K562 (cell line): ENCODE measurements around the gene NSMF. TPM values are rescaled to one million over a fixed set of nuclear protein-coding genes. Genes with fewer than 3 reads are reported as not detected.

Experiments used
- ATAC-seq: fragments of 200-7000 bp; cut with Tn5 transposase; 3 replicates; pipeline ENCODE4 v1.9.1; 2020; ENCODE audit warnings: moderate library complexity
- BruUV-seq: library from RNA; stranded (reverse); fragments of 400-500 nt; replicated peaks from 2 replicates; lab custom pipeline; 2021; lab: Mats Ljungman, UMichigan
- CTCF ChIA-PET: fragments of 300-600 bp; formaldehyde crosslinking; extraction: SDS; loops from one replicate; lab custom pipeline; 2021; ENCODE audit warnings: low intra/inter-chr PET ratio; lab: Yijun Ruan, JAX
- POLR2A ChIA-PET: fragments of 300-600, 350-650 bp; sonication (Branson Sonifier 250); formaldehyde crosslinking; extraction: SDS; loops from one replicate; lab custom pipeline; 2021; ENCODE audit warnings: antibody characterized with exemption, inconsistent platforms; lab: Yijun Ruan, JAX
- DNase-seq, 4 experiments: peaks; one replicate each; pipeline versions ENCODE4 v3.0.0 to v3.0.0-alpha.2; 2011 to 2018; ENCODE audit warnings: low spot score in 3 of 4, mixed read lengths in 3 of 4; ENCODE audit errors: extremely low read depth in 1 of 4
- FAIRE-seq: peaks from 2 replicates; lab custom pipeline; 2011; peaks lifted over from hg19 to GRCh38; lab: Jason Lieb, UNC
- H2AFZ ChIP-seq: 2 replicates; pipeline ENCODE4 v1.6.0; 2011; ENCODE audit warnings: low read depth, low read length, control low read depth, inconsistent platforms
- H3K27ac ChIP-seq: fragments of 200-600 bp; 3 replicates; pipeline ENCODE4 v1.8.0; 2011; ENCODE audit warnings: low read depth, mild to moderate bottlenecking, control low read depth, inconsistent platforms, low read length, moderate library complexity, mixed read lengths; ENCODE audit errors: extremely low read depth
- H3K27me3 ChIP-seq, 2 experiments: fragments of 300-600 bp in 1 of 2; 2 replicates in 1 of 2; 3 replicates in 1 of 2; pipeline versions ENCODE4 v1.6.0 to v1.8.0; 2011; ENCODE audit warnings: inconsistent platforms in 2 of 2, low read length in 2 of 2, mild to moderate bottlenecking in 1 of 2, mixed read lengths in 1 of 2, moderate library complexity in 1 of 2; ENCODE audit not compliant: control insufficient read depth in 2 of 2, insufficient read depth in 2 of 2
- H3K36me3 ChIP-seq: fragments of 300-600 bp; 3 replicates; pipeline ENCODE4 v1.8.0; 2011; ENCODE audit warnings: mild to moderate bottlenecking, low read length, inconsistent platforms; ENCODE audit not compliant: control insufficient read depth, insufficient read depth
- H3K4me1 ChIP-seq, 2 experiments: fragments of 200-600 bp in 1 of 2; replicated peaks in 1 of 2; 2 replicates in 1 of 2; 3 replicates in 1 of 2; pipeline versions ENCODE4 v1.5.1 to v1.8.0; 2011; ENCODE audit warnings: inconsistent platforms in 2 of 2, low read length in 2 of 2, mild to moderate bottlenecking in 1 of 2, mixed read lengths in 1 of 2, moderate library complexity in 1 of 2; ENCODE audit not compliant: control insufficient read depth in 2 of 2, insufficient read depth in 2 of 2
- H3K4me2 ChIP-seq: 2 replicates; pipeline ENCODE4 v1.6.1; 2011; ENCODE audit warnings: low read length, control low read depth, inconsistent platforms, mixed read lengths; ENCODE audit not compliant: insufficient read depth
- H3K4me3 ChIP-seq: fragments of 200-600 bp; sonication (generic), shearing (Covaris generic); 2 replicates; pipeline ENCODE4 v1.5.1; 2016; ENCODE audit warnings: control low read depth, inconsistent platforms
- H3K79me2 ChIP-seq: fragments of 200-600 bp; 3 replicates; pipeline ENCODE4 v1.8.0; 2011; ENCODE audit warnings: low read length, inconsistent platforms; ENCODE audit not compliant: control insufficient read depth, insufficient read depth
- H3K9ac ChIP-seq, 2 experiments: 2 replicates each; pipeline versions ENCODE4 v1.6.0 to v1.6.1; 2011; ENCODE audit warnings: low read depth in 2 of 2, low read length in 2 of 2, control low read depth in 1 of 2, inconsistent platforms in 1 of 2, mild to moderate bottlenecking in 1 of 2, mixed read lengths in 1 of 2; ENCODE audit not compliant: insufficient read depth in 1 of 2
- H3K9me1 ChIP-seq: one replicate; pipeline ENCODE4 v1.6.0; 2011; ENCODE audit warnings: inconsistent platforms, mild to moderate bottlenecking, low read length, moderate library complexity; ENCODE audit not compliant: control insufficient read depth, insufficient read depth
- H3K9me3 ChIP-seq: replicated peaks from 2 replicates; pipeline ENCODE4 v1.5.1; 2011; ENCODE audit warnings: low read depth, low read length, inconsistent platforms; ENCODE audit not compliant: control insufficient read depth, insufficient read depth
- H4K20me1 ChIP-seq: replicated peaks from 2 replicates; pipeline ENCODE4 v1.6.1; 2011; ENCODE audit warnings: low read length, inconsistent platforms, mixed read lengths; ENCODE audit not compliant: control insufficient read depth, insufficient read depth
- BCOR ChIP-seq: fragments of 450-650 bp; IDR thresholded peaks from 2 replicates; pipeline ENCODE4 v1.6.1; 2016
- DACH1 ChIP-seq: fragments of 450-650 bp; IDR thresholded peaks from 2 replicates; pipeline ENCODE4 v1.6.1; 2018; ENCODE audit not compliant: partially characterized antibody
- E2F3 ChIP-seq: fragments of 250-450 bp; sonication (Bioruptor Pico); IDR thresholded peaks from 2 replicates; pipeline ENCODE4 v1.4.0; 2020; ENCODE audit warnings: mild to moderate bottlenecking
- EGR1 ChIP-seq: fragments of 450-650 bp; conservative IDR thresholded peaks from 2 replicates; pipeline ENCODE4 v1.6.1; 2017; ENCODE audit warnings: mild to moderate bottlenecking
- ESRRA ChIP-seq: fragments of 450-650 bp; IDR thresholded peaks from 2 replicates; pipeline ENCODE4 v1.6.1; 2014; ENCODE audit warnings: low read depth, mild to moderate bottlenecking, moderate library complexity, borderline replicate concordance
- NCOR1 ChIP-seq: fragments of 450-650 bp; IDR thresholded peaks from 2 replicates; pipeline ENCODE4 v1.6.1; 2016; ENCODE audit warnings: mild to moderate bottlenecking, moderate library complexity
- RFX7 ChIP-seq: fragments of 250-450 bp; sonication (Bioruptor Pico); IDR thresholded peaks from 2 replicates; pipeline ENCODE4 v1.5.1; 2021; ENCODE audit warnings: mild to moderate bottlenecking
- ZNF212 ChIP-seq: fragments of 450-650 bp; formaldehyde crosslinking; IDR thresholded peaks from 2 replicates; pipeline ENCODE4 v1.4.0; 2020; ENCODE audit warnings: mild to moderate bottlenecking
- ZNF431 ChIP-seq: sonication (generic); formaldehyde crosslinking; IDR thresholded peaks from 2 replicates; pipeline ENCODE4 v1.8.0; 2022; ENCODE audit warnings: mild to moderate bottlenecking, missing genetic modification reagents
- WGBS: fragments of 100-300 bp; shearing (Covaris generic); methylation state at CpG from one replicate; pipeline ENCODE4 v1.1.6; 2016; ENCODE audit warnings: low coverage, mixed read lengths; ENCODE audit not compliant: insufficient coverage; ENCODE audit errors: missing lambda C conversion rate; 5-methylcytosine and 5-hydroxymethylcytosine counted together
- in situ Hi-C: fragments of 300-500 bp; cut with MboI; formaldehyde crosslinking; loops from 4 replicates; pipeline ENCODE4 v1.15.0; 2018; ENCODE audit warnings: inconsistent platforms, mixed read lengths
- intact Hi-C: fragments of 100-400 bp; cut with micrococcal nuclease; formaldehyde crosslinking; loops from 2 replicates; pipeline ENCODE4 v1.14.2; 2022
- polyA plus RNA-seq, 8 experiments: library from polyadenylated mRNA; depleted of rRNA in 4 of 8; stranded (reverse) in 5 of 8; unstranded in 3 of 8; fragments of >200 nt; fragmentation: Nextera tagmentation in 2 of 8; fragmentation: Illumina TruSeq in 1 of 8; extraction: Ambion mirVana in 2 of 8; extraction: Trizol in 1 of 8; gene quantifications; 2 replicates each; pipeline versions ENCODE4 v1.2.1 to v1.2.3, GENCODE V29; 2011 to 2014; ENCODE audit warnings: inconsistent platforms in 1 of 8, missing spikeins in 1 of 8
- total RNA-seq, 7 experiments: library from RNA; depleted of rRNA in 6 of 7; stranded (reverse); fragments of >200 nt in 6 of 7; fragmentation: Illumina TruSeq in 2 of 7; extraction: Trizol in 2 of 7; gene quantifications; 2 replicates each; pipeline versions ENCODE4 v1.2.1 to v1.2.3, GENCODE V29; 2011 to 2021; ENCODE audit warnings: low replicate concordance in 1 of 7
- TF ChIP-seq, protein P1 (sequence below): fragments of 200-800 bp; sonication (Bioruptor generic); IDR thresholded peaks from 2 replicates; pipeline ENCODE4 v1.6.1; 2017; ENCODE audit warnings: missing genetic modification characterization, missing compliant biosample characterization
- TF ChIP-seq, protein P2 (sequence below): fragments of 200-400 bp; formaldehyde crosslinking; IDR thresholded peaks from 2 replicates; pipeline ENCODE4 v1.6.1; 2017; ENCODE audit warnings: mild to moderate bottlenecking, low read depth, low read length, moderate library complexity

NSMF gene
- total and polyA plus RNA-seq, 9 of the 15 experiments (the other 6 are each of a cell fraction or from before 2014, with no cell fraction given), result 0.20 to 82.7 (median 29.3) TPM

DNA sequence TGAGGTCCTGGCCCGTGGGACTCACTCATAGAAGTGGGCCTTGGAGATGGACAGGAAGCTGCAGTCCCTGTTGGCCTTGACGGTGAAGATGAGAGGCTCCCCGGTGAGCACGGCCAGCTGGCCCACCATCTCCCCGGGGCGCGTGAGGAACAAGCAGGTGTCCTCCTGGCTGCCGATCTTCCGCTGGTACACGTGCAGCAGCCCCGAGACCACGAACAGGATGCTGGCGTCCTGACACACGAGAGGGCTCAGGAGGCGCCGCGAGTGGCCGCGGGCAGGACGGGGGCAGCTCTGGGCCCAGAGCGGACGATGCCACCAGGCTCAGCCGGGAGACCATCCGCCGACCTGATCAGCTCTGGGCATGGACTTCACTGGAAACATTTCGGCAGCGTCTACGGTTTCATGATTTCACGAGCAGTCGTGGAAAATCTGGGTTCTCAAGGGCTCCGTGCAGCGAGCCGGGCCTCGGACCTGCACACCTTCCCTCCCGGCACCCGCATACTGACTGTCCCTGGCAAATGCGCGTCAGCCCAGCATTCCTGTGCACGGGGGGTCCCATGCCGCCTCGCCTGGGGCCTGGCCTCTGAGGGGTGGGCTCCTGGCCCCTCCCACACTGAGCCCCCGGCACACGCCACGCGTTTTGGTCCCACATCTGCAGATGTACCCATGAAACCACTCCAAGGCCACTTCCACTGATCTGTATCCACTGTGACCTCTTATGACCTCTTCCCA, 41.7 kb upstream of the NSMF start:
- CTCF ChIA-PET, result no interaction called here
- no peak overlapping the region for H3K9ac ChIP-seq
- peaks cover 6 to 44% of the 10 kb centered on the region in 2 experiments; a peak in 4 of 5 replicates for H3K27me3 ChIP-seq
- H3K9me1 ChIP-seq, result no peaks in the 10 kb centered on the region
- in situ Hi-C loops, result no loop called here
- no peak overlapping the region for H3K27ac ChIP-seq
- DNase-seq, result no peak
- no peaks in the 10 kb centered on the region for H4K20me1 ChIP-seq
- intact Hi-C loops, result no loop called here
- 69% methylated on average over 37 of the region's 45 CpGs for WGBS
- ATAC-seq, result no peak
- FAIRE-seq, result no peak
- peaks cover 0 to 52% of the 10 kb centered on the region in 2 experiments; a peak in 2 of 5 replicates for H3K4me1 ChIP-seq
- POLR2A ChIA-PET, result interaction anchor here (0.6 kb wide), 2 partner anchors 20 to 68 kb away, joined by 3 to 4 read pairs; no protein-coding TSS in a partner anchor
- H3K36me3 ChIP-seq, result no peaks in the 10 kb centered on the region
- H3K9me3 ChIP-seq, result no peaks in the 10 kb centered on the region
- no TSS peak for BruUV-seq
- TF ChIP-seq E2F3 (CRISPR knock-in tag) (no peak), ZNF212 (CRISPR knock-in tag) (no peak), DACH1 (no peak), ESRRA (no peak), NCOR1 (no peak), EGR1 (no peak), RFX7 (CRISPR knock-in tag) (no peak), BCOR (no peak), ZNF431 (no peak)
- TF ChIP-seq, protein P1, sequence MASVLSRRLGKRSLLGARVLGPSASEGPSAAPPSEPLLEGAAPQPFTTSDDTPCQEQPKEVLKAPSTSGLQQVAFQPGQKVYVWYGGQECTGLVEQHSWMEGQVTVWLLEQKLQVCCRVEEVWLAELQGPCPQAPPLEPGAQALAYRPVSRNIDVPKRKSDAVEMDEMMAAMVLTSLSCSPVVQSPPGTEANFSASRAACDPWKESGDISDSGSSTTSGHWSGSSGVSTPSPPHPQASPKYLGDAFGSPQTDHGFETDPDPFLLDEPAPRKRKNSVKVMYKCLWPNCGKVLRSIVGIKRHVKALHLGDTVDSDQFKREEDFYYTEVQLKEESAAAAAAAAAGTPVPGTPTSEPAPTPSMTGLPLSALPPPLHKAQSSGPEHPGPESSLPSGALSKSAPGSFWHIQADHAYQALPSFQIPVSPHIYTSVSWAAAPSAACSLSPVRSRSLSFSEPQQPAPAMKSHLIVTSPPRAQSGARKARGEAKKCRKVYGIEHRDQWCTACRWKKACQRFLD, result no peak
- TF ChIP-seq, protein P2, sequence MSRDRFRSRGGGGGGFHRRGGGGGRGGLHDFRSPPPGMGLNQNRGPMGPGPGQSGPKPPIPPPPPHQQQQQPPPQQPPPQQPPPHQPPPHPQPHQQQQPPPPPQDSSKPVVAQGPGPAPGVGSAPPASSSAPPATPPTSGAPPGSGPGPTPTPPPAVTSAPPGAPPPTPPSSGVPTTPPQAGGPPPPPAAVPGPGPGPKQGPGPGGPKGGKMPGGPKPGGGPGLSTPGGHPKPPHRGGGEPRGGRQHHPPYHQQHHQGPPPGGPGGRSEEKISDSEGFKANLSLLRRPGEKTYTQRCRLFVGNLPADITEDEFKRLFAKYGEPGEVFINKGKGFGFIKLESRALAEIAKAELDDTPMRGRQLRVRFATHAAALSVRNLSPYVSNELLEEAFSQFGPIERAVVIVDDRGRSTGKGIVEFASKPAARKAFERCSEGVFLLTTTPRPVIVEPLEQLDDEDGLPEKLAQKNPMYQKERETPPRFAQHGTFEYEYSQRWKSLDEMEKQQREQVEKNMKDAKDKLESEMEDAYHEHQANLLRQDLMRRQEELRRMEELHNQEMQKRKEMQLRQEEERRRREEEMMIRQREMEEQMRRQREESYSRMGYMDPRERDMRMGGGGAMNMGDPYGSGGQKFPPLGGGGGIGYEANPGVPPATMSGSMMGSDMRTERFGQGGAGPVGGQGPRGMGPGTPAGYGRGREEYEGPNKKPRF, result no peak
- H3K79me2 ChIP-seq, result no peaks in the 10 kb centered on the region
- no peak overlapping the region for H2AFZ ChIP-seq
- H3K4me3 ChIP-seq, result no peak overlapping the region
- no peak overlapping the region for H3K4me2 ChIP-seq
